K562 (cell line): ENCODE results near the gene ANO9. TPM values are rescaled to one million over a fixed set of nuclear protein-coding genes. Genes with fewer than 3 reads are reported as not detected.

ENCODE experiments used
- ATF1 ChIP-seq, 2 experiments: fragments of 450-650 bp in 1 of 2; IDR thresholded peaks; 2 replicates each; pipeline ENCODE4 v1.6.1; 2016; ENCODE audit warnings: missing compliant biosample characterization in 1 of 2, missing genetic modification characterization in 1 of 2
- CBX3 ChIP-seq, 2 experiments: IDR thresholded peaks; 1 replicate in 1 of 2; 2 replicates in 1 of 2; pipeline ENCODE4 v1.6.1; 2012; ENCODE audit warnings: inconsistent platforms in 2 of 2, low read length in 2 of 2, borderline replicate concordance in 1 of 2, control low read depth in 1 of 2
- DPF2 ChIP-seq: fragments of 450-650 bp; IDR thresholded peaks from 2 replicates; pipeline ENCODE4 v1.6.1; 2016
- GABPB2 ChIP-seq: fragments of 250-450 bp; sonication (Bioruptor Pico); conservative IDR thresholded peaks from 2 replicates; pipeline ENCODE4 v1.5.1; 2021; ENCODE audit warnings: mild to moderate bottlenecking
- KDM1A ChIP-seq, 2 experiments: fragments of 450-650 bp; IDR thresholded peaks; 2 replicates each; pipeline ENCODE4 v1.6.1; 2016; ENCODE audit warnings: mild to moderate bottlenecking in 2 of 2
- NCOA1 ChIP-seq: fragments of 450-650 bp; IDR thresholded peaks from 2 replicates; pipeline ENCODE4 v1.6.1; 2016; ENCODE audit warnings: low read depth
- NFRKB ChIP-seq: fragments of 450-650 bp; IDR thresholded peaks from 2 replicates; pipeline ENCODE4 v1.6.1; 2016; ENCODE audit warnings: low read depth
- NRF1 ChIP-seq, 2 experiments: fragments of 450-650 bp; IDR thresholded peaks in 1 of 2; conservative IDR thresholded peaks in 1 of 2; 2 replicates each; pipeline ENCODE4 v1.6.1; 2014; ENCODE audit warnings: mild to moderate bottlenecking in 2 of 2
- PML ChIP-seq: IDR thresholded peaks from 2 replicates; pipeline ENCODE4 v1.6.1; 2012; ENCODE audit warnings: low read length, inconsistent platforms
- SMAD4 ChIP-seq: fragments of 250-450 bp; sonication (Bioruptor Pico); conservative IDR thresholded peaks from 2 replicates; pipeline ENCODE4 v1.8.0; 2021; ENCODE audit warnings: inconsistent platforms, mild to moderate bottlenecking, moderate library complexity
- STAT5A ChIP-seq: IDR thresholded peaks from 2 replicates; pipeline ENCODE4 v1.6.1; 2012; ENCODE audit warnings: low read length, inconsistent platforms, borderline replicate concordance
- TBL1XR1 ChIP-seq, 2 experiments: IDR thresholded peaks; 2 replicates each; pipeline ENCODE4 v1.6.1; 2012; ENCODE audit warnings: improper control_type of control experiment in 2 of 2, low read length in 2 of 2, mild to moderate bottlenecking in 1 of 2
- TEAD1 ChIP-seq, 2 experiments: fragments of 450-650 bp in 1 of 2; sonication (generic) in 1 of 2; formaldehyde crosslinking; IDR thresholded peaks; 2 replicates each; pipeline versions ENCODE4 v1.4.0 to v1.8.0; 2020 to 2022; ENCODE audit warnings: mild to moderate bottlenecking in 2 of 2, missing genetic modification reagents in 1 of 2
- U2AF2 ChIP-seq: fragments of 200-400 bp; formaldehyde crosslinking; optimal IDR thresholded peaks from 2 replicates; pipeline ENCODE3; 2017; ENCODE audit warnings: low read depth, mild to moderate bottlenecking, low read length
- ZNF124 ChIP-seq: sonication (generic); formaldehyde crosslinking; IDR thresholded peaks from 2 replicates; pipeline ENCODE4 v1.8.1; 2022; ENCODE audit warnings: missing genetic modification reagents
- ZNF668 ChIP-seq: fragments of 250-450 bp; sonication (Bioruptor Pico); IDR thresholded peaks from 2 replicates; pipeline ENCODE4 v1.8.0; 2022; ENCODE audit warnings: mild to moderate bottlenecking, inconsistent platforms
- ZNF785 ChIP-seq: fragments of 250-450 bp; sonication (Bioruptor Pico); IDR thresholded peaks from 2 replicates; pipeline ENCODE4 v1.4.0; 2020; ENCODE audit warnings: mild to moderate bottlenecking
- polyA plus RNA-seq, 8 experiments: library from polyadenylated mRNA; depleted of rRNA in 4 of 8; stranded (reverse) in 5 of 8; unstranded in 3 of 8; fragments of >200 nt; fragmentation: Nextera tagmentation in 2 of 8; fragmentation: Illumina TruSeq in 1 of 8; extraction: Ambion mirVana in 2 of 8; extraction: Trizol in 1 of 8; gene quantifications; 2 replicates each; pipeline versions ENCODE4 v1.2.1 to v1.2.3, GENCODE V29; 2011 to 2014; ENCODE audit warnings: inconsistent platforms in 1 of 8, missing spikeins in 1 of 8
- total RNA-seq, 7 experiments: library from RNA; depleted of rRNA in 6 of 7; stranded (reverse); fragments of >200 nt in 6 of 7; fragmentation: Illumina TruSeq in 2 of 7; extraction: Trizol in 2 of 7; gene quantifications; 2 replicates each; pipeline versions ENCODE4 v1.2.1 to v1.2.3, GENCODE V29; 2011 to 2021; ENCODE audit warnings: low replicate concordance in 1 of 7
- TF ChIP-seq, protein P1 (sequence below): sonication (generic); formaldehyde crosslinking; IDR thresholded peaks from 2 replicates; pipeline ENCODE4 v1.8.1; 2023; ENCODE audit warnings: mild to moderate bottlenecking, missing genetic modification reagents
- TF ChIP-seq, protein P2 (sequence below), 2 experiments: IDR thresholded peaks; 2 replicates each; pipeline ENCODE4 v1.6.1; 2011; ENCODE audit warnings: borderline replicate concordance in 1 of 2, control low read depth in 1 of 2, low read depth in 1 of 2, low read length in 1 of 2, mild to moderate bottlenecking in 1 of 2, mixed read lengths in 1 of 2, moderate library complexity in 1 of 2; ENCODE audit not compliant: insufficient read depth in 1 of 2, insufficient read length in 1 of 2, poor library complexity in 1 of 2, severe bottlenecking in 1 of 2; ENCODE audit errors: extremely low read depth in 1 of 2
- TF ChIP-seq, protein P3 (sequence below), 2 experiments: fragments of 450-650 bp; conservative IDR thresholded peaks; 2 replicates each; pipeline ENCODE4 v1.6.1; 2017; ENCODE audit warnings: mild to moderate bottlenecking in 2 of 2, moderate library complexity in 2 of 2
- TF ChIP-seq, protein P4 (sequence below), 2 experiments: fragments of 200-800 bp in 1 of 2; sonication (Bioruptor generic) in 1 of 2; sonication (generic) in 1 of 2; formaldehyde crosslinking in 1 of 2; IDR thresholded peaks in 1 of 2; conservative IDR thresholded peaks in 1 of 2; 2 replicates each; pipeline versions ENCODE4 v1.5.0 to v1.6.1; 2016 to 2020; ENCODE audit warnings: missing compliant biosample characterization in 1 of 2, missing genetic modification characterization in 1 of 2, missing genetic modification reagents in 1 of 2

ANO9 gene
- total and polyA plus RNA-seq, 9 of the 15 experiments (the other 6 are each of a cell fraction or from before 2014, with no cell fraction given), result 0.20 to 14.5 (median 4.5) TPM

DNA sequence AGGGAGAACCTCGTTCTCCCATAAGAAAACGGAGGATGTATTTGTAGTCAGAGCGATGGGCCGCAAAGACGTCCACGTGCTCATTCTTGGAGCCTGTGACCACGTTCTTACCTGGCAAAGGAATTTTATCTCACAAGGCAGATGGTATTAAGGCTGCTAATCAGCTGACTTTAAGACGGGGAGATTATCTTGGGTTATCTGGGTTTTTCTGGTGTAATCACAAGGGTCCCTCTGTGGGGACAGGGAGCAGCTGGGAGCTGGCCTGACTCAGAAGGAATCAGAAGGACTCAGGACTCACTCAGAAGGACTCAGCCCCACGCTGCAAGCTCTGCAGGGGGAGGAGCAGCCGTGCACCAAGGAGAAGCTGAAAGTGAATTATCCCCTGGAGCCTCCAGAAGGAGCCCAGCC lies 19.6 kb downstream of the ANO9 start (continued):
- TF ChIP-seq, protein P1, sequence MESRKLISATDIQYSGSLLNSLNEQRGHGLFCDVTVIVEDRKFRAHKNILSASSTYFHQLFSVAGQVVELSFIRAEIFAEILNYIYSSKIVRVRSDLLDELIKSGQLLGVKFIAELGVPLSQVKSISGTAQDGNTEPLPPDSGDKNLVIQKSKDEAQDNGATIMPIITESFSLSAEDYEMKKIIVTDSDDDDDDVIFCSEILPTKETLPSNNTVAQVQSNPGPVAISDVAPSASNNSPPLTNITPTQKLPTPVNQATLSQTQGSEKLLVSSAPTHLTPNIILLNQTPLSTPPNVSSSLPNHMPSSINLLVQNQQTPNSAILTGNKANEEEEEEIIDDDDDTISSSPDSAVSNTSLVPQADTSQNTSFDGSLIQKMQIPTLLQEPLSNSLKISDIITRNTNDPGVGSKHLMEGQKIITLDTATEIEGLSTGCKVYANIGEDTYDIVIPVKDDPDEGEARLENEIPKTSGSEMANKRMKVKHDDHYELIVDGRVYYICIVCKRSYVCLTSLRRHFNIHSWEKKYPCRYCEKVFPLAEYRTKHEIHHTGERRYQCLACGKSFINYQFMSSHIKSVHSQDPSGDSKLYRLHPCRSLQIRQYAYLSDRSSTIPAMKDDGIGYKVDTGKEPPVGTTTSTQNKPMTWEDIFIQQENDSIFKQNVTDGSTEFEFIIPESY (CRISPR knock-in tag), result 0 out of 2 replicates have a peak, but pooled peaks have one; percentile 30
- TF ChIP-seq, protein P2, sequence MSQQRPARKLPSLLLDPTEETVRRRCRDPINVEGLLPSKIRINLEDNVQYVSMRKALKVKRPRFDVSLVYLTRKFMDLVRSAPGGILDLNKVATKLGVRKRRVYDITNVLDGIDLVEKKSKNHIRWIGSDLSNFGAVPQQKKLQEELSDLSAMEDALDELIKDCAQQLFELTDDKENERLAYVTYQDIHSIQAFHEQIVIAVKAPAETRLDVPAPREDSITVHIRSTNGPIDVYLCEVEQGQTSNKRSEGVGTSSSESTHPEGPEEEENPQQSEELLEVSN (IDR thresholded peaks at IDR 0.05; ENCODE audit: borderline replicate concordance in 1 of 2, extremely low read depth in 1 of 2, insufficient read depth in 1 of 2, insufficient read length in 1 of 2, low read depth in 1 of 2, low read length in 1 of 2, poor library complexity in 1 of 2, severe bottlenecking in 1 of 2), result peak; percentile 14 to 47
- TF ChIP-seq GABPB2 (CRISPR knock-in tag) (no peak), U2AF2 (no peak), ZNF124 (no peak), ATF1 (CRISPR knock-in tag; IDR thresholded peaks at IDR 0.05) (no peak), ATF1 (tag; IDR thresholded peaks at IDR 0.05) (no peak), NFRKB (no peak), DPF2 (peak; percentile 70), TEAD1 (CRISPR knock-in tag; IDR thresholded peaks at IDR 0.05) (peak in 1 of 2 experiments; percentile 96; a peak in 2 of 4 replicates), NCOA1 (0 out of 2 replicates have a peak, but pooled peaks have one; percentile 15), KDM1A (IDR thresholded peaks at IDR 0.05) (peak in 1 of 2 experiments; percentile 12; a peak in 1 of 4 replicates), ZNF668 (no peak), STAT5A (0 out of 2 replicates have a peak, but pooled peaks have one; percentile 34), CBX3 (IDR thresholded peaks at IDR 0.05; ENCODE audit: borderline replicate concordance in 1 of 2, low read length in 2 of 2) (0 out of 3 replicates have a peak, but pooled peaks of 1 of the 2 experiments have one; percentile 20), SMAD4 (CRISPR knock-in tag) (peak; percentile 75), PML (peak; percentile 82; the same call in 1 of the 2 replicates), NRF1 (conservative IDR thresholded peaks at IDR 0.05 in 1 of 2, IDR thresholded peaks at IDR 0.05 in 1 of 2) (no peak), ZNF785 (no peak), TBL1XR1 (IDR thresholded peaks at IDR 0.05; ENCODE audit: low read length in 2 of 2) (peak in 1 of 2 experiments; percentile 8; a peak in 1 of 4 replicates)
- TF ChIP-seq, protein P3, sequence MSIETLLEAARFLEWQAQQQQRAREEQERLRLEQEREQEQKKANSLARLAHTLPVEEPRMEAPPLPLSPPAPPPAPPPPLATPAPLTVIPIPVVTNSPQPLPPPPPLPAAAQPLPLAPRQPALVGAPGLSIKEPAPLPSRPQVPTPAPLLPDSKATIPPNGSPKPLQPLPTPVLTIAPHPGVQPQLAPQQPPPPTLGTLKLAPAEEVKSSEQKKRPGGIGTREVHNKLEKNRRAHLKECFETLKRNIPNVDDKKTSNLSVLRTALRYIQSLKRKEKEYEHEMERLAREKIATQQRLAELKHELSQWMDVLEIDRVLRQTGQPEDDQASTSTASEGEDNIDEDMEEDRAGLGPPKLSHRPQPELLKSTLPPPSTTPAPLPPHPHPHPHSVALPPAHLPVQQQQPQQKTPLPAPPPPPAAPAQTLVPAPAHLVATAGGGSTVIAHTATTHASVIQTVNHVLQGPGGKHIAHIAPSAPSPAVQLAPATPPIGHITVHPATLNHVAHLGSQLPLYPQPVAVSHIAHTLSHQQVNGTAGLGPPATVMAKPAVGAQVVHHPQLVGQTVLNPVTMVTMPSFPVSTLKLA (conservative IDR thresholded peaks at IDR 0.05), result peak in 1 of 2 experiments; percentile 73; a peak in 2 of 4 replicates
- TF ChIP-seq, protein P4, sequence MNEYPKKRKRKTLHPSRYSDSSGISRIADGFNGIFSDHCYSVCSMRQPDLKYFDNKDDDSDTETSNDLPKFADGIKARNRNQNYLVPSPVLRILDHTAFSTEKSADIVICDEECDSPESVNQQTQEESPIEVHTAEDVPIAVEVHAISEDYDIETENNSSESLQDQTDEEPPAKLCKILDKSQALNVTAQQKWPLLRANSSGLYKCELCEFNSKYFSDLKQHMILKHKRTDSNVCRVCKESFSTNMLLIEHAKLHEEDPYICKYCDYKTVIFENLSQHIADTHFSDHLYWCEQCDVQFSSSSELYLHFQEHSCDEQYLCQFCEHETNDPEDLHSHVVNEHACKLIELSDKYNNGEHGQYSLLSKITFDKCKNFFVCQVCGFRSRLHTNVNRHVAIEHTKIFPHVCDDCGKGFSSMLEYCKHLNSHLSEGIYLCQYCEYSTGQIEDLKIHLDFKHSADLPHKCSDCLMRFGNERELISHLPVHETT (CRISPR knock-in tag; conservative IDR thresholded peaks at IDR 0.05 in 1 of 2, IDR thresholded peaks at IDR 0.05 in 1 of 2), result 0 out of 4 replicates have a peak, but pooled peaks of 1 of the 2 experiments have one; percentile 62
